ENCODE data around the gene FHOD3.

Gene FHOD3

DNA sequence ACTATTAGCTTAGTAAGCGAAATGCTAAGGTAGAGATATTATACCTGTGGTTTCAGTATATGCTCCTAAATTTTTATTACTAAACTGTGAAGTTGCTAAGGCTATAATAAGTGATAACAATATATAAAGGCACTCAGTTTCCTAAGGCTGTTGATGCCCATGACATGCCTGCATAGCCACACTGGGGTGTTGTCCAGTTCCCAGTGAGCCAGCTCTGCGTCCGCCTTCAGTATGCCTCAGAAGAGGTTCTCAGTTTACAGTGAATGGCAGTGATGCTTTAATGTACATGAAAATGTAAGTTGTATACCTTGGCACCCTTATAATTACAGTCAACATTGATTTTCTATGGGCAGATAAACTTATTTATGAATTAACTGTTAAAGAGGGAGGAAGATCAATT, 7.2 kb downstream of the FHOD3 start:
- no peak for DNase-seq
- Histone ChIP-seq H3K27ac (ENCODE audit: insufficient read depth, low read length, poor library complexity, severe bottlenecking) (no peak overlapping the region), H3K36me3 (ENCODE audit: control insufficient read depth, insufficient read depth, low read length) (no peaks in the 10 kb centered on the region), H3K27me3 (replicated peaks; ENCODE audit: control insufficient read depth, insufficient read depth, low read length, poor library complexity, severe bottlenecking) (peaks cover 7% of the 10 kb centered on the region), H3K4me1 (ENCODE audit: control insufficient read depth, insufficient read depth, low read length, poor library complexity, severe bottlenecking) (no peaks in the 10 kb centered on the region), H3K4me3 (ENCODE audit: insufficient read depth, low read depth, low read length, poor library complexity, severe bottlenecking) (no peak overlapping the region), H3K9me3 (ENCODE audit: control insufficient read depth, low read length) (no peaks in the 10 kb centered on the region)

DNA sequence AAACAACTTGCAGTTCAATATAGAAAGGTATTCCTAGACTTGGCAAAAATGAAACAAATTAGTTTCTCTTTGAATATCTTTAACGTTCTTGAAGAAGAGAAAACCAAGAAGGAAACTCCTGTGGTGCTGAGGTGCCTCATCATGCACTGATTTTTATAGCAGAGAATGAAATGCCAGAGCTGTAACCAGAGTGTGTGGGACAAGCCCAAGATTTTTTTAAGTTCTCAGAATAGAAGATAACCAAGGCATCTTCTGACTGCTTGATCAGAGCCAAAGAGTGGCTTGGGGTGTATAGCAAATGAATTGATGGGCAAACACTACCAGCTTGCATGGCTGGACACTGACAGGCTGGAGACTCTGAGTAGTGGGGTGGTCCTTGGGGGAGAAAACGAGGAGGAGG, 7.9 kb downstream of the FHOD3 start:
- H3K36me3 ChIP-seq (ENCODE audit: control insufficient read depth, insufficient read depth, low read length) = no peaks in the 10 kb centered on the region
- peaks cover 3% of the 10 kb centered on the region for H3K27me3 ChIP-seq (replicated peaks; ENCODE audit: control insufficient read depth, insufficient read depth, low read length, poor library complexity, severe bottlenecking)
- H3K4me1 ChIP-seq (ENCODE audit: control insufficient read depth, insufficient read depth, low read length, poor library complexity, severe bottlenecking) = no peaks in the 10 kb centered on the region
- DNase-seq = no peak
- no peaks in the 10 kb centered on the region for H3K9me3 ChIP-seq (ENCODE audit: control insufficient read depth, low read length)
- H3K27ac ChIP-seq (ENCODE audit: insufficient read depth, low read length, poor library complexity, severe bottlenecking) = no peak overlapping the region
- no peak overlapping the region for H3K4me3 ChIP-seq (ENCODE audit: insufficient read depth, low read depth, low read length, poor library complexity, severe bottlenecking)

DNA sequence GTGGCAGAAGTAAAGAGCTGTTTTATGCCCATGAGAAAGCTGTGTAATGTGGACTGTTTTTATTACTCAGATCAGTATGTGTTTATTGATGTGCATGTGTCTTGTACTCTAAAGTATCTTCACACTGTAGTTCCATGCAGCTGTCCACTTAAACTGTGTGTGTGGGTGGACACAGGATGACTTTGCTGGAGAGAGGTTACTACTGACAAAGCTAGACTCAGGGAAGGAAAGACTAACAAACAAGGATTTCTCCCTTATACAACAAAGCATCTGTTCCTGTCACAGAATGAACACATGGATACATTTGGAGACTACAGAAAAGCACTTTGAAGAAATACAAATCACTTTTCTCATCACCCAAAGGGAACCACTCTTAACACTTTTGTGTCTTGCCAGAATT, 10.0 kb downstream of the FHOD3 start:
- no peaks in the 10 kb centered on the region for H3K4me1 ChIP-seq (ENCODE audit: control insufficient read depth, insufficient read depth, low read length, poor library complexity, severe bottlenecking)
- peaks cover 3% of the 10 kb centered on the region for H3K27me3 ChIP-seq (replicated peaks; ENCODE audit: control insufficient read depth, insufficient read depth, low read length, poor library complexity, severe bottlenecking)
- no peaks in the 10 kb centered on the region for H3K9me3 ChIP-seq (ENCODE audit: control insufficient read depth, low read length)
- no peak for DNase-seq
- H3K36me3 ChIP-seq (ENCODE audit: control insufficient read depth, insufficient read depth, low read length) = no peaks in the 10 kb centered on the region
- H3K4me3 ChIP-seq (ENCODE audit: insufficient read depth, low read depth, low read length, poor library complexity, severe bottlenecking) = no peak overlapping the region
- H3K27ac ChIP-seq (ENCODE audit: insufficient read depth, low read length, poor library complexity, severe bottlenecking) = no peak overlapping the region

DNA sequence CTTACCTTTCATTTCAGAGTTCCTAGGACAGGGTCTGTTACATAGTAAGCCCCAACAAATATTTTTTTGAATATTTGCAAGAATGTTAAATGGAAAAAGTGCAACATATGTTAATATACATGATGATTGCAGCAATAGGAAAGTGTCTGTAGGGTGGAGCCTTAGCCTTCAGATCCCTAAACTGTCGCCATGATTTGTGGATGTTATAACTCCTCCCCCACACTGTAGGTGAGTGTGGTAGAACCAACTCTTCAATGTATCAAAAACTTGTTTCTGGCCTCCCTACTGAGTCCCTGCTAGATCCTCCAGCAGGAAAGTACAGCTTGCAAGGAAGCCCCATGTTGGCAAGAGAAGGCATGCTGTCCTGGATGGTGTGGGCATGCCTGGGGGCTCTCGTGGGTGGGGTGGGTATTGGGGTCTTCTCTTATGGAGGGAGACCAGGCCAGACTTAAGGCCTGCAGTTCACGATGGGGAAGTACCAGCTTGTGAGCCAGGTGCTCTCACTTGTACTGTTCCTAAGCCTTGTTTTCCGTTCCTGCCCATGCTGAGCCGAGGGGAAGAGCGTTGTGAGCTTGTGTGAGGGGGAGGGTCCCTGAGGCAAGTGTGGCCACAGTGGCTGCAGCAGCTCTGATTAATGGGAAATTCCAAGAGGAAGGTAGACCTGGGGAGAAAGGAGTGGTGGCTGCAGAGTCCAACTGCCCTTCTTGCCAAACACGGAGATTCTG, 11.4 kb downstream of the FHOD3 start:
- no peak for DNase-seq
- no peak overlapping the region for H3K27ac ChIP-seq (ENCODE audit: insufficient read depth, low read length, poor library complexity, severe bottlenecking)
- H3K27me3 ChIP-seq (replicated peaks; ENCODE audit: control insufficient read depth, insufficient read depth, low read length, poor library complexity, severe bottlenecking) = peaks cover 3% of the 10 kb centered on the region
- H3K4me3 ChIP-seq (ENCODE audit: insufficient read depth, low read depth, low read length, poor library complexity, severe bottlenecking) = no peak overlapping the region
- no peaks in the 10 kb centered on the region for H3K4me1 ChIP-seq (ENCODE audit: control insufficient read depth, insufficient read depth, low read length, poor library complexity, severe bottlenecking)
- no peaks in the 10 kb centered on the region for H3K36me3 ChIP-seq (ENCODE audit: control insufficient read depth, insufficient read depth, low read length)
- H3K9me3 ChIP-seq (ENCODE audit: control insufficient read depth, low read length) = no peaks in the 10 kb centered on the region

DNA sequence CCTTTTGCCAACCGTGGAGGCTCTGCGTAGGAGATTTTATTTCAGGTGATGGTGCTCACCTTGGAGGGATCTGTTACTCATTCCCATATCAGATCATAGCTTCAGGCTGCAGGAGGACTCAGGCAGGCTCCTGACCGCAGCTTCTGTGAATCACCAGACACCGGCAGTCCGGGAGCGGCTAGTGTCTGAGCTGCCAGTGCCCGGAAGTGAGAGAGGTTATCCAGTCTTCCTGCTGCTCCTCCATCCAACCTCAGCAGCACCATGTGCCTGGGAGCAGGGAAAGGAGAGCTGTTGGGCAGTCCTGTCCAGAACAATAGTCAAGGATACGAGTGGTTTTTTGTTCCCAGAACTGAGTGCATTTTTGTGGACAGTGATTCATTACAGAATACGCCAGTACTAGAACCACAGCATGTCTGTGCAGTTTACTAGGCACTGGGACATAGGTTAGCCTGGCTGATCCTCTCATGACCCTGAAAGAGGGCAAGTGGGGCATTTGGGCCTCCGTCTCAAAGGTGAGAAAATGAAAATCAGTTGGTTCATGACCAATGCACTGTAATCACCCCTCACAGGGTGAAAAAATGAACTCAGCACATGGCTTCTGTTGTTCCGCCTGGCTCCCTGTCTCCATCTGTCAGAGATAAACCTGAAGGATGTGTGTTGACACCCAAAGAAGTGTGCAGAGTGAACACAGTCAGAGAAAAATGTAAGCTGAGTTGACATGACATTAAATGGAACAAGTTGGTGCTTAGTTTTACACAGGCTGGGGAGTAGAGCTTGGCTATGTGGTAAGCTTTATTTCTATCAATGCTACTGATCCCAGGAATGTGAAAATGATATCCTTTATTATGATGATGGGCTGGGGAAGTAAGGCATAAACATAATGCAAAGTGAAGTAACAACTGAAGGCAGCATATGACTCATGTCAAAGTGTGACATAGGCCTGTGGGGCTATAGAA, 12.2 kb downstream of the FHOD3 start:
- H3K27ac ChIP-seq (ENCODE audit: insufficient read depth, low read length, poor library complexity, severe bottlenecking) = no peak overlapping the region
- DNase-seq = no peak
- H3K27me3 ChIP-seq (replicated peaks; ENCODE audit: control insufficient read depth, insufficient read depth, low read length, poor library complexity, severe bottlenecking) = peaks cover 3% of the 10 kb centered on the region
- H3K36me3 ChIP-seq (ENCODE audit: control insufficient read depth, insufficient read depth, low read length) = no peaks in the 10 kb centered on the region
- H3K4me1 ChIP-seq (ENCODE audit: control insufficient read depth, insufficient read depth, low read length, poor library complexity, severe bottlenecking) = no peaks in the 10 kb centered on the region
- no peak overlapping the region for H3K4me3 ChIP-seq (ENCODE audit: insufficient read depth, low read depth, low read length, poor library complexity, severe bottlenecking)
- no peaks in the 10 kb centered on the region for H3K9me3 ChIP-seq (ENCODE audit: control insufficient read depth, low read length)

DNA sequence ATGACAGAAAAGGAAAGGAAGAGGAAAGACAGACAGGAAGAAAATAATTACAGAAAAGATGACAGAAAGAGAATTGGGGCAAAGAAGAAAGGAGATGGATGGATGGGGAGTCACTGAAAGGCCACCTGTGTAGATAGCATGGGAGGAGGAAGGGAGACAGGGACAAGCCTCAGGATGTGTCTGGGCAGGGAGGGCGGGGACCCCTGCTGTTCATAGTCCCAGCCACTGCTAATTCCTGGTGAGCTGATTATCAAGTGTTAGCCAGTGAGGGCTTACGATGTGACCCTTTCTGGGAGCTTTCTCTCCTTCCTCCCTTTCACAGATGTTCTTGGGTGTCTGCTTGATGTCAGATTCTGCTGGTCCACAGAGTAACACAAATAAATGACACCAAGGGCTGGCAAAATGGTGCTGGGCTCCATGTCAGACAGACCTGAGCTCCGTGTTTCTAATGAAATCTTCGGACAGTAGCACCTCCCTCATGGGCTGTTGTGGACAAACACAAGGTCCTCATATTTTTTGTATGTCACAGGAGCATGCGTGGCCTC, 13.6 kb downstream of the FHOD3 start:
- no peaks in the 10 kb centered on the region for H3K9me3 ChIP-seq (ENCODE audit: control insufficient read depth, low read length)
- no peaks in the 10 kb centered on the region for H3K36me3 ChIP-seq (ENCODE audit: control insufficient read depth, insufficient read depth, low read length)
- DNase-seq = no peak
- H3K4me3 ChIP-seq (ENCODE audit: insufficient read depth, low read depth, low read length, poor library complexity, severe bottlenecking) = no peak overlapping the region
- H3K27me3 ChIP-seq (replicated peaks; ENCODE audit: control insufficient read depth, insufficient read depth, low read length, poor library complexity, severe bottlenecking) = peaks cover 3% of the 10 kb centered on the region
- H3K27ac ChIP-seq (ENCODE audit: insufficient read depth, low read length, poor library complexity, severe bottlenecking) = no peak overlapping the region
- H3K4me1 ChIP-seq (ENCODE audit: control insufficient read depth, insufficient read depth, low read length, poor library complexity, severe bottlenecking) = no peaks in the 10 kb centered on the region

DNA sequence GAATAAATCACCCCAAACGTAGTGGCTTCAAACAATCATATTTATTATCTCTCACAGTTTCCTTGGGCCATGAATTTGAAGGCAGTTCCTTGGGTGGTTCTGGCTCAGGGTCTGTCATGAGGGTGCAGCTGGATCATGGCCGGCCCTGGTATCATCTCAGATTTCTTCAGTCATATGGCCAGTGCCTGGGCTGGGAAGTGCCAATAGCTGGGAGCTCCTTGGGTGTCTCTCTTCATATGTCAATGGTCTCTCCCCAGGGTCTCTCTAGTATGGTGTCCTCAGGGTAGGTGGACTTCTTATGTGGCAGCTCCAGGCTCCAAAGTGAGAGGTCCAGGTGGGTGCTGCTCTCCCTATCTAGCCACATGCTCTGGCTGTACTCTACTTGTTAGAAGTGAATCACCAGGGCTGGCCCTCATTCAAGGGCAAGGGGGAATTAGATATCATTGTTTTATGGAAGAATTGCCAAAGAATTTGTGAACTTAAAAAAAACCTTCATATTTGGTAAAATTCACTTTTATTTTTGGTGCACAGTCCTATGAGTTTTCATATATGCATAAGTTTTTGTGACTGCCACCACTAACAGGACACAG, 15.4 kb downstream of the FHOD3 start:
- no peak for DNase-seq
- H3K4me3 ChIP-seq (ENCODE audit: insufficient read depth, low read depth, low read length, poor library complexity, severe bottlenecking) = no peak overlapping the region
- no peaks in the 10 kb centered on the region for H3K4me1 ChIP-seq (ENCODE audit: control insufficient read depth, insufficient read depth, low read length, poor library complexity, severe bottlenecking)
- no peak overlapping the region for H3K27ac ChIP-seq (ENCODE audit: insufficient read depth, low read length, poor library complexity, severe bottlenecking)
- no peaks in the 10 kb centered on the region for H3K9me3 ChIP-seq (ENCODE audit: control insufficient read depth, low read length)
- H3K36me3 ChIP-seq (ENCODE audit: control insufficient read depth, insufficient read depth, low read length) = no peaks in the 10 kb centered on the region
- peaks cover 3% of the 10 kb centered on the region for H3K27me3 ChIP-seq (replicated peaks; ENCODE audit: control insufficient read depth, insufficient read depth, low read length, poor library complexity, severe bottlenecking)

DNA sequence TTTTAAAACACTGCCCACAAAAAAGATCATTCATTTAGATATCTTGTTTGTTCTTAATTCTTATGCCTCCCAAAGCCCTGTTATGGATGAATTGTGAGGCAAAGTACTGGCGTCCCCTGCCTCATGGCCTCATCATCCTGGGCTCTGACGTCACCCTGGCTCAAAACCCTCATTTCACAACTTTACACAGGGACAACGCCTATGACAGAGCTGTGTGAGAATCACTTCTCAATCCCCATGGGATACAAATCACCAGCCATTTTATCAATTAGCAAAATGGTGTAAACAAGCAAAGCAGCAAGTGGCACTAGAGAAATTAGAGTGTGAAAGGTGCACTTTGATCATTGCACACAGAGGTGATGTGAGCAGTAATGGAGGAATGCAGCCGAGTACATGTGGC, 16.6 kb downstream of the FHOD3 start:
- no peak for DNase-seq
- H3K36me3 ChIP-seq (ENCODE audit: control insufficient read depth, insufficient read depth, low read length) = no peaks in the 10 kb centered on the region
- H3K27me3 ChIP-seq (replicated peaks; ENCODE audit: control insufficient read depth, insufficient read depth, low read length, poor library complexity, severe bottlenecking) = no peaks in the 10 kb centered on the region
- H3K9me3 ChIP-seq (ENCODE audit: control insufficient read depth, low read length) = no peaks in the 10 kb centered on the region
- no peaks in the 10 kb centered on the region for H3K4me1 ChIP-seq (ENCODE audit: control insufficient read depth, insufficient read depth, low read length, poor library complexity, severe bottlenecking)
- no peak overlapping the region for H3K27ac ChIP-seq (ENCODE audit: insufficient read depth, low read length, poor library complexity, severe bottlenecking)
- no peak overlapping the region for H3K4me3 ChIP-seq (ENCODE audit: insufficient read depth, low read depth, low read length, poor library complexity, severe bottlenecking)

DNA sequence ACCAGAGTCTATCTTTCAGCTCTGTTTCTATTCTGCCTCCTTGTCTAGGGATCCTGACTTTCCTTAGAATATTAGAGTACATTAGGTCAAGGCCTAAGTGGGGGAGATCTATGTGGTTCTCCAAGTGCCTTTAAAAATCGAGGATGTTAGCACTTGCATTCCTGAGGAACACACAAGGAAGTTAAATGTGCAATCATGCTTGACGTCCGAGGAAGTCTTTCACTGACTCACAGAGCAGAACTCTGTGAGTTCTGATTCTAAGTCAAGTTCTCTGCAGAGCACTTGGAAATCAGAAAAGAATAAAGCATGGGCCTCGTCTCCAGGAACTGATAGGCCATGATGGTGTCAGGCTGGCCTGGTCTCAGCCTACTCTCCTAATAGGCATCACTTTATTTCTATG, 17.2 kb downstream of the FHOD3 start:
- H3K27me3 ChIP-seq (replicated peaks; ENCODE audit: control insufficient read depth, insufficient read depth, low read length, poor library complexity, severe bottlenecking) = no peaks in the 10 kb centered on the region
- DNase-seq = no peak
- H3K9me3 ChIP-seq (ENCODE audit: control insufficient read depth, low read length) = no peaks in the 10 kb centered on the region
- no peak overlapping the region for H3K4me3 ChIP-seq (ENCODE audit: insufficient read depth, low read depth, low read length, poor library complexity, severe bottlenecking)
- no peak overlapping the region for H3K27ac ChIP-seq (ENCODE audit: insufficient read depth, low read length, poor library complexity, severe bottlenecking)
- H3K36me3 ChIP-seq (ENCODE audit: control insufficient read depth, insufficient read depth, low read length) = no peaks in the 10 kb centered on the region
- H3K4me1 ChIP-seq (ENCODE audit: control insufficient read depth, insufficient read depth, low read length, poor library complexity, severe bottlenecking) = no peaks in the 10 kb centered on the region

DNA sequence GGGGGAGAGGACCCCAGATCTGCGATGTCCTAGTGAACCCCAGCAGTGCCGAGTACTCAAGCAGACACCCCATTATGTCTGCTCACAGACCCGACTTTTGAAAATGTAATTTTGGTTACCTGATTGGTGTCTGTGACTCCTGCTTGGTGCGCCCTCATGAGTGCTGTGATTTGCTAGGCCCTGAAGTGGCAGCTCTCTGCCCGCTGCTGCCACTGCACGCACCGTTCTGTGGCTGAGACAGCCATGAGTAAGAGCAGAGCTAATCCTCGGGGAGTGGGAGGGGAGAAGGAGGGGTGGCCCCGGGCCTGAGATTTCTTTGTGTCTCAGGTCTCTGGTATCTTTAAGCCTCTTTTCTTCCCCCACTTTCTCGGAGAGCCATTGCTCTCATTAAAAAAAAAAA, 18.2 kb downstream of the FHOD3 start:
- DNase-seq = no peak
- no peak overlapping the region for H3K4me3 ChIP-seq (ENCODE audit: insufficient read depth, low read depth, low read length, poor library complexity, severe bottlenecking)
- no peak overlapping the region for H3K27ac ChIP-seq (ENCODE audit: insufficient read depth, low read length, poor library complexity, severe bottlenecking)
- no peaks in the 10 kb centered on the region for H3K9me3 ChIP-seq (ENCODE audit: control insufficient read depth, low read length)
- H3K27me3 ChIP-seq (replicated peaks; ENCODE audit: control insufficient read depth, insufficient read depth, low read length, poor library complexity, severe bottlenecking) = no peaks in the 10 kb centered on the region
- no peaks in the 10 kb centered on the region for H3K36me3 ChIP-seq (ENCODE audit: control insufficient read depth, insufficient read depth, low read length)
- no peaks in the 10 kb centered on the region for H3K4me1 ChIP-seq (ENCODE audit: control insufficient read depth, insufficient read depth, low read length, poor library complexity, severe bottlenecking)
